Measurements from ENCODE around the gene SCN4B. TPM values are rescaled to one million over a fixed set of nuclear protein-coding genes. Genes with fewer than 3 reads are reported as not detected.

Gene SCN4B
- total RNA-seq, 1 donor from 2014 or later = 12.6 TPM

DNA sequence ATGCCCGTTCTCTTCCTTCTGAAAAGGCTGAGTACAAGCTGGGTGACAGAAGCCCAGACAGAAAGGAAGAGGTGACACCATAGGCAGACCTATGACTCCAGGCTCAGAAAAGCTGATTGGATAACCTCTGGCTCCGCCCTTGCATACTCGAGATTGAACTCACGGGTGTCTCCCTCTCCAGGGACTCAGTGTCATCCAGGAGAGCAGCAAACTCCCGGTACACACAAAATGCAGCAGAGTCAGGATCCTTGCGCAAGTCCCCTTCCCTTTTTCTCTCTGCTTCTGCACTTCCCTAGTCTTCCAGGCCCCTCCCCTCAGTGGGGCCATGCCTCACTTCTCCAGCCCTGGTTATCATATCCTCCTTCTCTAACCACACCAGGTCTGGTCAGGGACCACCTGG, 9.8 kb downstream of the SCN4B start:
- DNase-seq (ENCODE audit: missing footprints) = no peak
- ATAC-seq = no peak
- intact Hi-C loops (cut with DNase I) = no loop called here

DNA sequence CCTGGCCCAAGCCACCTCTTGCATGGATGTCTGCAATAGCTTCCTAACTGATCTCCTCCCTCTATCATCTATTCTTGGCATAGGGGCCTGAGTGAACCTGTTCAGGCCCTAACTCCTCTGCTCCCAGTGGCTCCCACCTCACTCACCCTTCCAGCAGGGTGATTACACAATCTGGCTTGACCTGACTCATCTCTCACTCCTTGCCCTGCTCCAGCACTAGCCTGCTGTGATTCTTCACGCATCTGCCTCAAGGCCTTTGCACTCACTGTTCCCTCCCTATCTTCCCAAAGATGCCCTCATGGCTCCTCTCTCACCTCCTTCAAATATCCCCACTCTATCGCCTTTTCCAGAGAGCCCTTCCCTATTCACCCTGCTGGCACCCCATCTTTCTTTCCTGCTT, 10.5 kb downstream of the SCN4B start:
- intact Hi-C loops (cut with DNase I) = no loop called here
- no peak for DNase-seq (ENCODE audit: missing footprints)
- no peak for ATAC-seq

DNA sequence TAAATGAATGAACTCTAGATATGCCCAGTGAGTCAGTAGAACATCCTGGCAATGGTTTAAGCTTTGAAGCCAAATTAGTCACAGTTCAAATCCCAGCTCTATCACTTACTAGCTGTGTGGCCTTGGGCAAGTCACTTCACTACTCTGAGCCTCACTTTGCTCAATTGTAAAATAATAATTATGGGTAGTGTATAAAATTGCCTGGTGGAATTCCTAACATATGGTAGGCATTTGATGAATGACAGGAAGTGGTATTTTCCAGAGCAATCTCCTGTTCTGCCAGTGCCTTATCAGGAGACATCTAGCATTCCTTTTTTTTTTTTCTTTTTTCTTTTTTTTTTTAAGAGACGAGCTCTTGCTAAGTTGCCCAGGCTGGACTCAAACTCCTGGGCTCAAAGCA, 13.0 kb downstream of the SCN4B start:
- intact Hi-C loops (cut with DNase I) = no loop called here
- DNase-seq (ENCODE audit: missing footprints) (no peak), ATAC-seq (no peak)

DNA sequence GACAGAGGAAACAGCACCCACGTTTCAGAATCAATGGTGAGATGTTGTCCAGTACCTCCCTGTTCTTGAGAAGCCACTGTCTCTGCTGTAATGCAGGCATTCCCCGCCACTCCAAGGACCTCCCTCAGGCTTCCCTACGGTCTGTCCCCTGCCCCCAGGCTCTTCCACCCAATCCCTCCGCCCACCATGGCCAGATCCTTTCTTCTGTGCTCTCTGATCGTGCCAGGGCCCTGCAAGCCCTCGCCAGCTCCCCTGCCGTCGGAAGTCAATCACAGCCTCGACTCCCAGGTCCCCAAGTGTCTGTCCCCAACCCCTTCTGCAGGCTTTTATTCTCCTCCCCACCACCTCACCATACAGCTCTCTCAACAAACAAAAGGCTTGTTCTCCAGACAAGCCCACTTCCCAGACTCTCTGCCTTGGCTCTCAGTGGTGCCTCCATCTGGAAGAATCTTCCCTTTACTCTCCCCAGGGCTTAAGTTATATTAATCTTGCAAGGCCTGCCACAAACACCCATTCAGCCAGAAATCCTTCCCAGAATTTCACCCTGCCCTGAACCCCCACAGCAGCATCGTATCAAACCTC, 13.7 kb downstream of the SCN4B start:
- intact Hi-C loops (cut with DNase I) = no loop called here

DNA sequence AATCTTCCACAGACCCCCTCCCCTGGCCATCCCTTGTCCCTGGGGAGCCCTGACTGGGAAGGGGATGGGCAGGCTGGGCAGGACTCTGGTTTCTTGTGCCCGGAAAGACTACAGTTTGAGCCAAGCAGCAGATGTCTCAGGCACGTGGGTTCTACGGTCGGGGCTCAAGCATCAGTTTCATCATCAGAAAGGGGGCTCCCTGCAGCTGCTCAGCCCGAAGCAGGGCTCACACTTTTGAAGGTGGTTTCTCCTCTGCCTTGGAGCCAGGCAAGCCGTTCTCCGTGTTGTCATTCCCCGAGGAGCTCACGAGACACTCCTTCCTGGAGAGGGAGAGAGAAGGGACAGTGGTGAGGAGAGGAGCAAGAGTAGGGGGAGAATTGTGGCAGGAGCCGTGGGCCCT, 15.8 kb downstream of the SCN4B start:
- DNase-seq (ENCODE audit: missing footprints) = no peak
- ATAC-seq = no peak
- intact Hi-C loops (cut with DNase I) = no loop called here

More for the DNA sequence above, 13.7 kb downstream of the SCN4B start:
- no peak for ATAC-seq
- DNase-seq (ENCODE audit: missing footprints) = no peak

DNA sequence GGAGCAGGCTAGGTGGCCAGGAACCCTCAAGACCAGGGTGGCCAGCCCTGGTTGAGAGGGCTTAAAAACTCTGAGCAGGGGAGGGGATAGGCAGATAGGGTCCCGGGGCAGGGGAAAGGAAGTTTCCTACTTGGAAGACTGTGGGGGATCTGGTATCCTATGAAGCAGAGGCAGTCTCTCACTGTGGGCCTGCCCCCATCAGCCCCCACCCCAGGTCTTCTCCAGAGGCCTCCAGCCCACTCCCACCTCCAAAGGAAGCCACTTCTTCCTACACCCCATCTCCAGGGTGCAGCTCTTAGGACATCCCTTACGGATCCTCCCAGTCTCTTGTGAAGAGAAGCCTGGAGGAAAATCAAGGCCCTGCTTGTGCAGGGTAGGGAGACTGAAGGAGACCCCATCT, 16.3 kb downstream of the SCN4B start:
- intact Hi-C loops (cut with DNase I) = no loop called here

DNA sequence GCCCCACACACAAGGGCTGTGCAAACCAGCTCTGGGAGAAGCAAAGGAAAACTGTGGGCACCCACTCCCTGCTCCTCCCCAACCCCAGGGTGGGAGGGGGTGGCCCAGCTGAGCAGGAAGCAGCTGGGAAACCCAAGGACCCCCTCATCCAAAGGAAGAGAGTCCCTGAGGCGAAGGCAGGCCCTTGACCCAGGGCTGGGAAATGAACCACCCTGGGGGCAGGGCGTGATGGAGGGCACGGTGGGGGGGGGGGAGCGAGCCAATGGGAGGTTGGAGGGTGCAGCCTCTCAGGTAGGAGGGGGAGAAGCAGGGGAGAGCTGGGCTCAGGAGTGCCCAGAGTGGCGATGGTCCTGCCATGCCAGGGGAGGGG, 16.8 kb downstream of the SCN4B start:
- DNase-seq (ENCODE audit: missing footprints) (no peak), ATAC-seq (no peak)
- intact Hi-C loops (cut with DNase I) = no loop called here

More for the DNA sequence above, 16.3 kb downstream of the SCN4B start:
- ATAC-seq = no peak
- no peak for DNase-seq (ENCODE audit: missing footprints)

DNA sequence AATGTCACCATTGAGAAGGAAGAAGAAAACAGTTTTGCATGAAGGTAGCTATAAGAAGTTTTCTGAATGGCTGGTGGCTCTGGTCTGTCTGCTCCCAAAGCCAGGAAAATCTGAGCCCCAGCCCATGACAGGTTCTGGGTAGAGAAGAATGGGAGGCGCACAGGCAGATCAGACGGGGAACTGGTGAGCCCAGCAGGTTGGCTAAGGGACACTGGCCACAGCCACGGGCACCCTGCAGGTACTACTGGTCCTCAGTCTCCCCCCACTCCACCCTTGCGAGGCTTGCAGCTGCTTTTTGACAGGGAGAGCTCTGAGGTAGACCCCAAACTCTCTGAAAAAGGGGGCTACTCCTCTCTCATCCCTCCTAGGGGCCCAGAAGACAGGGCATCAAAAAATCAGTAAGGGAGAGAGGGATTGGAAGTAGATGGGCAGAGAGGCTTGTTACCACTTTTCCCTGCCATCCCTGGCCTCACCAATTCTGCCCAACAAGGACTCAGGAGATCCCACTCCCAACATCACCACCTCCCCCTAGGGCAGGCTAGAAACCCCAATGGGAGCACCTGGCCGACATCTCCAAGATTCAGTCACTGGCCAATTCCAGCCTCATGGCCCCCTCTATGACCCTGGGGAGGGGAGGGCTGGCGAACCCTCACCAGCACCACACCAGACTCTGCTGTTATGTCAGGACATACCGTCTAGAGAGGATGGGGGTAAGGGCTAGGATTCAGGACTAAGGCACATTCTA, 17.4 kb downstream of the SCN4B start:
- DNase-seq (ENCODE audit: missing footprints) = no peak
- intact Hi-C loops (cut with DNase I) = no loop called here
- no peak for ATAC-seq

DNA sequence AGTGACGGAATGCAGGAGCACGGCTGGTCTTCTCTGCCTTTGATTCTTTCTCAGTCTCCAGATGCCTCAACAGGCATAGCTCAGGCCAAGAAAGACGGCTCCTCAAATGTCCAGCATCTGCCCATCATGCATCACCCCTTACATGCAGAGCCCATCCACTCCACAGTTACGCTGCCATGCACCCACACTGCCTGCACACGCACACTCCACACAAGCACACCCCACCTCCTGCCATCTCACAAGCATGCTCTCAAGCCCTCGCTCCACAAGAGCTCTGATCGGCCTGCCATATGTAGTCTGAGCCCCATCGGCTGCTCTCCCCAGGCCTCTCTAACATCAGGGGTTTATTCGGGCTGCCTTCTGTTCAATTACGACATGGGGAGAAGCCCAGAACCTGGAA, 18.8 kb downstream of the SCN4B start:
- no peak for ATAC-seq
- intact Hi-C loops (cut with DNase I) = no loop called here
- no peak for DNase-seq (ENCODE audit: missing footprints)

DNA sequence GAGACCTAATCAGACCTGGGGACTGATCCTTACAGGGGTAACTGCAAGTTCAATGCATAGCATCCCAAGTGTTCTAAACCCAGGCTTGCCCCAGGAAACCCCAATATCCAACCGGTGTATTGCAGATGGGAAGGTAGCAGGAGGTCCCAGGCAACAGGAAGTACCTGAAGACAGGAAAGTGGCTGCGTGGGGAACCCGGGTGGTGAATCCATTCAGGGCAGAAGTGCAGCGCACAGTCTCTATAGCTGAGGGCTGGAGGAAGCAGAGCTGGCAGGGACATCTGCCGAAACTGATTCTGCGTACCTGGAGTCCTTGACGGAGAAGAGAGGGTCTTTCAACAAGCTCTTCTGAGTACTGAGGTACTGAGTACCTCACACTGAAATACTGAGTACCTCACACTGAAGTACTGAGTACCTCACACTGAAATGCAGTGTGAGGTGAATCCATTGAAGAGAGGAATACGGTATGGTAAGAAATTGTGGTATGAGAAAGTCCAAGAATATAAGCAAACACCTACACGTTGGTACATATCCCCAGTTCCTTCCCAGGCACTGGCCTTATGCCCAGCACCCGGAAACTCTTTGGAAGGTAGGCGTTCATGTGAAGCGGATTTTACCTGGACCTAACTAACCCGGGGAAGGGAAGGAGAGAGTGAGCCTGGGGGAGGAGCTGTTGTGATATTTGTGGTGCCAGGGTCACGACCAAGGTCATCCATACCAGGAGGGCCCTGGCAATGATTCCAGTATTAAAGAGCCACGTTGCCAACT, 20.1 kb downstream of the SCN4B start:
- DNase-seq (ENCODE audit: missing footprints) (no peak), ATAC-seq (no peak)
- intact Hi-C loops (cut with DNase I) = no loop called here

DNA sequence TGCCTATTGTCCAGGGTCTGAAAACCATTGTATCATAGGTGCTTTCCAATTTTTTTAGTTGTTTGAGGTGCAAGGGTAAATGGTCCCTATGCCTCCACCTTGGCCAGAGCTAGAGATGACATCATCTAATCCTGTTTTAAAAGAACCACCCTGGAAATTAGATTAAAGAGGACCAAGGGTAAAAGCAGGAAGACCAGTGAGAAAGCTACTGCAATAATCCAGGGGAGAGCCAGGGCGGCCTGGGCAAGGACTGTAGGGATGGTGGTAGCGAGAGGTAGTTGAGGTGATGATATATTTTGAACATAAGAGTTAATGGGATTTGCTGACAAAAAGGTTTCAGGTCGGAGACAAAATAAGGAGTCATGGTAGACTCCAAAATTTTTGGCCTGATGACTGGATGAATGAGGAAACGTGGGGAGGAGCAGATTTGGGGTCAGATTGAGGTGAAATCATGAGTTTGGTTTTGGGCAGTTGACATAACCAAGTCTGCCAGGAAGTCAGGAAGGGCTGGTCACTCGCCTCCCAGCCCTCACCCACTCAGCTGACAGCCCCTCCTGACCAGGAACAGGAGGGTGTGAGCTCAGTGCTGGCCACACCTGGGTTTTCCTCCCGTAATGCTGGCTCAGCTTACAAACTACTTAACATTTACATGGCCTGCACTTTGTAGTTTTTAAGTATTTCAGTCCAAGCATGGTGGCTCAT, 23.0 kb downstream of the SCN4B start:
- no peak for ATAC-seq
- intact Hi-C loops (cut with DNase I) = no loop called here

DNA sequence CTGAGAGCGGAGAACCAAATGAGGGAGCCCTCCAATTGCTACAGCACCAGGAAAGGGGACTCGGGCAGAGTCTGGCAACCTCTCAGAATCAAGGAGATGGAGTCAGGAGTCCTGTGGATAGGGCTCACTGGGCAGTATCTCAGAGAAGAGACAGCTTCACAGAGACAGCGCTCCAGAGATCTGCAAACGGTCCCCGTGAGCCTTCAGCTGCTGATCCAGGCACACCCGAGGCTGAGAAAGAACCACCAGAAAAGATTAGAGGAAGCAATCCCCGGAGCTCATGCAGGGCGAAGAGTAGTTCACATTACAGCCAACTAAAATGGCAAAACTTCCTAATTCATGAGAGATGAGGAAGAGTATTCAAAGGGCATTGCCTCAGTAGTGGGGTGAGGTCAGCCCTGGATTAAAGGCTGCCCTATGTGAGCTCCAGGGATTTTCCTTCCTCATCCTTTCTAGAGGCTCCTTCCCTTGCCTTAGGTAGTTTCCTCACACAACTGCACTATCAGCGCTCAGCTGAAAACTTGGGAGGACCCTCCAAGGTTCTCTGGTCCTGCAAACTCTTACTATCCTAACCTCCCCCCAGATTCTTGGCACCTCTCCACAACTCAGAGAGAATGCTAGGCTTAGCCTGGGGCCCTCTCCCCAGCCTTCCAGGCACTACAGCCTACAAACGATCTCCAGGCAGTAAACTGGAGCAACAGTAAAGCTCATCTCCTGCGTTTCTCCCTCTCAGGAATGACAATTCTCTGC, 23.7 kb downstream of the SCN4B start:
- intact Hi-C loops (cut with DNase I) = no loop called here
- peak; percentile 40 for ATAC-seq
- DNase-seq (ENCODE audit: missing footprints) = no peak

More for the DNA sequence above, 23.0 kb downstream of the SCN4B start:
- DNase-seq (ENCODE audit: missing footprints) = no peak

DNA sequence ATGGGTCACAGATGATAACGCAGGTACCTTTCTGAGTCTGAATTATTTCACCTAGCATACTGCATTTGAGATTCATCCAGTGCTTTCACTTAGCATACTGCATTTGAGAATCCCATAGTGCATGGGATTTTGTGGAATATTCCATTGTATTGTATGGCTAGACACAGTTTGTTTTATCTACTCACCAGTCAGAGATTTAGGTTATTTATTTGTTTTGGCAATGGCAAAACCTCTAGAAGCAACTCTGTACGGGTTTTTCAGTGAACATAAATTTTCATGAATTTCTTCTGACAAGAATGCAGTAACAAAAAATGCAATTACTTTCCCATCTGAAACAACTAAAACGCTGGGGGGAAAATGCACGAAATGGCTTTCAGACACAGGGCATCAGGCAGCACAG, 24.3 kb downstream of the SCN4B start:
- intact Hi-C loops (cut with DNase I) = no loop called here
- no peak for DNase-seq (ENCODE audit: missing footprints)
- ATAC-seq = no peak

DNA sequence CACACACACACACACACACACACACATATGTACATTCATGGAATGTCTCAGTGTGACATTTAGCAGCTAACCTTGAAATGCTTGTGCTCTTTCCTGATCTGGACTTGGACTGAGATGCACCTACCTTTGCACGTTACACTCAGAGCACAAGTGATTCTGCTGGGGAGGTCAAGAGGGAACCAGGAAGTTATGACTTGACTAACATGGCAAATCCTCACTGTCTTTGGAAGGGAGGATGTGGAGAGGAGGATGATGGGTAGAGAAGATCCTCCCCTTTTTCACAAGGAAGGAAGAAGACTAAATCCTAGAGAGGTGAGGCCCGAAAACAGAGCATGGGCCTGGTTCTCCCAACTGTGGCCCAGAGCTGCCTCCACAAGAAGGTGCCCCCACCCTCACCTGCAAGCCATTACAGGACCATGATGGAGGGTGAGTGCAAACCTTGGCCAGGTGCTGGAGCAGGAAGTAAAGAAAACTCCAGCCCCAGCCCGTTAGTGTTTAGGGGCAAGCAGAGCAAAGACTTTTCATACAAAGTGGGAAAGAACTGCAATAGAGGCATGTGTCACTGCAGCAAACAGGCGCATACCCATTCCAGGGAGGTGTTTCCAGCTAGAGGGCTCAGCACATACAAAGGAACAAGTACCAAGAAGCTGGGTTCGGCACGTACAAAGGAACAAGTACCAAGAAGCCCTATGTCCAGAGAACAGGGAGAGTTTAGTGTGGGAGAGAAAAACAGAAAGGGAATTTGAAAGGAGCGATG, 26.4 kb downstream of the SCN4B start:
- intact Hi-C loops (cut with DNase I) = no loop called here
- no peak for DNase-seq (ENCODE audit: missing footprints)
- ATAC-seq = no peak

DNA sequence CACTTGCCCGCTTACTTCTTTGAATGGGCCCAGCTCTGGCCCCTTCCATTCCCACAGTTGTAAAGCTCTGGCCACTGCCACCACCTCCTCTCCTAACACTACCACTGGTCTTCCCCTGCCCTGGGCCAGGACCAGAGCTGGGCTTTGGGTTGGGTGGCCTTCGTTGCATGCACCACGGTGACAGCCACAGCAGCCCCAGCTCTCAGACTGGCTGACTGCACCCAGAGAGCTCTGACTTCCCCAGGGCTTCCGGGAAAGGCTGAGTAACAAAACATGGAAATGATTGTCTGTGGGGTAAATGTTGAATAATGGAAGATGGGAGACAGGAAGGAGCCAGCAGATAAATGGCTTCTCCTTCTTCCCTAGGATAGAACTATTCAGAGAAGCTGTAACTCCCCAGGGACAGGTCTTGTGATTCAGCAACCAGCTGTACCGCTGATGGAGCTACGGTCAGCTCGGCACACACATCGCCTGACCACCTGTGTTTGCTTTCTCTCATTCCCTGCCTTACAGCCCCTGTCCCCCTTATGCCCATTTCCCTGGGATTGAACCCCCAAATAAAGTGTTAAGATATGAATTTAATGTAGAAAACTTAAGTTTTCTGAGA, 27.6 kb downstream of the SCN4B start:
- intact Hi-C loops (cut with DNase I) = no loop called here
- ATAC-seq = no peak
- DNase-seq (ENCODE audit: missing footprints) = no peak

DNA sequence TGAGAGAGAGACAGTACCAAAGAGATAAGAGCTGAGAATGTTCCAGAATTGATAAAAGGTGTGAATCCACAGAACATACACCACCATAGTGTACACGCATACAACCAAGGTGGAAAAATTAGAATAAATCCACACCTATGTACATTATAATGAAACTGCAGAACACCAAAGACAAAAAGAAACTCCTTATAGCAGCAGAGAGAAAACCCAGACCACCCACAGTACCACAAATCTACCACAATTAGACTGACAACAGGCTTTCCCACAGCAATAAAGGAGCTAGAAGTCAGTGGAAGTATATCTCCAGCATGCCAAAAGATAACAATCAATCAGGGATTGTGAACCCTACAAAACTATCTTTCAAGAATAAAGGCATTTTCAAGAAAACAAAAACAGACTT, 31.8 kb downstream of the SCN4B start:
- ATAC-seq = no peak
- intact Hi-C loops (cut with DNase I) = no loop called here

DNA sequence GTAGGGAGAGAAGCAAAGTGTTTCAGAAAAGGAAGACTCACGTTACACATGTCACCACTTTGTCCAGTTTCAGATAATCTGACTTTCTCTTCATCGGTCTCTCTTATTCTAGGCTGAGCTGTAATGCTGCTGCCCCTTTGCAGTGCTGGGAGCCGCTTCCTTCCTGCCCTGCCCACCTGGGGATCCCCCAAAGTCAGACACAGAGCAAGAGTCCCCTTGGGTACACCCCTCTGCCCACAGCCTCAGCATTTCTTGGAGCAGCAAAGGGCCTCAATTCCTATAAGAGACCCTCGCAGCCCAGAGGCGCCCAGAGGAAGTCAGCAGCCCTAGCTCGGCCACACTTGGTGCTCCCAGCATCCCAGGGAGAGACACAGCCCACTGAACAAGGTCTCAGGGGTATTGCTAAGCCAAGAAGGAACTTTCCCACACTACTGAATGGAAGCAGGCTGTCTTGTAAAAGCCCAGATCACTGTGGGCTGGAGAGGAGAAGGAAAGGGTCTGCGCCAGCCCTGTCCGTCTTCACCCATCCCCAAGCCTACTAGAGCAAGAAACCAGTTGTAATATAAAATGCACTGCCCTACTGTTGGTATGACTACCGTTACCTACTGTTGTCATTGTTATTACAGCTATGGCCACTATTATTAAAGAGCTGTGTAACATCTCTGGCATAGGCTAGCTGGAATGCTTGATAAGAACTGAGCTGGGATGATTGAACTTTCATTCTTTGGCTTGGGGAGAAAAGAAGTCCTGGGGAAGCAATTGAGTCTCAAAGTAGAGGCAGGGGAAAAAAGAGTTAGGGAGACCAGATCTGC, 34.6 kb downstream of the SCN4B start:
- DNase-seq (ENCODE audit: missing footprints) (no peak), ATAC-seq (peak; percentile 85)
- intact Hi-C loops (cut with DNase I) = no loop called here

More for the DNA sequence above, 31.8 kb downstream of the SCN4B start:
- no peak for DNase-seq (ENCODE audit: missing footprints)

All from Right ventricle myocardium inferior (tissue), 1 donor.